Mesenteric fat pad (tissue), 1 donor: ENCODE data around the gene GFRA4. TPM values are rescaled to one million over a fixed set of nuclear protein-coding genes. Genes with fewer than 3 reads are reported as not detected.

Experiments
- DNase-seq: peaks from one replicate; pipeline ENCODE4 v3.0.0-alpha.2; 2020; ENCODE audit warnings: low spot score
- total RNA-seq: library from RNA; stranded (reverse); fragmentation: NEBNext Ultra II Directional; extraction: Animal tissue kit (Norgen Biotek cat#: 25700); gene quantifications from one replicate; pipeline ENCODE4 v1.2.1, GENCODE V29; 2021
- donor health status: DM: yes; HTN: yes; CAD: no.

The GFRA4 gene
- total RNA-seq, 1 donor from 2014 or later: not detected

DNA sequence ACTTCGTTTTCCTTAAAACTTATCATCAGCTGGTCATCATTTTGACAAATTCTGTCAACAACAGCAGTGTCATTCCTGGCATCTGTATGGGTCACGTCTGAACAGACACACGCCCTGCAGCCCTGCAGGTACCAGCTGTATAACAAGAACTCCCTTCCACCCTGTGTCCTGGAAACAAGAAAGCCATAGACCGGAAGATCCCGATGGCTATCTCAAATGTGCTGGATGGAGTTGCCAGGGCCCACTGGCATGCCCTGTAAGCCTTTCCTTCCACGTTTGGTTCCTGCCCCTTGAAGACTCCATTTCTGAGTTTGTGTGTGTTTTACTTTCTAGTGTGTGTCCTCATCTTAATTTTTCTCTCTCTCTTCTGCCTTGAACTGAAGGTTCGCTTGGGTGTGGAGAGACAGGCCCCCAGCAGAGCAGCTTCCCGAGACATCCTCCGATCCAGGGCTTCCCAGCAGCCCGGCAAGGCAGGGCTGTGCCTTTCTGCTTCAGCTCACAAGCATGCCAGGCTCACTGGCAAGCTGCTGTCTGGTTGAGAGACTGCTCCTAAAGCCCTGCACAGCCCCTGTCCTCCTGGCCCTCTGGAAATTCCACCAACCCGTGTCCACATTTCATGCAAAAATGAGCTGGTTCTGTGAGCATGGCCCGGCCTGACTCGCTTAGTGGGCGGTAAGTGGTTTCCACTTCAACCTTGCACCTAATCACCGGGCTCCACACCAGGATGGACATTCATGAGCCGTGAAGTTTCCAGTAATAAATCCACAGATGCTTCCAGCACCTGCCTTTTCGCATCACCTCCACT lies 8.7 kb downstream of the GFRA4 start:
- DNase-seq: peak; percentile 80

DNA sequence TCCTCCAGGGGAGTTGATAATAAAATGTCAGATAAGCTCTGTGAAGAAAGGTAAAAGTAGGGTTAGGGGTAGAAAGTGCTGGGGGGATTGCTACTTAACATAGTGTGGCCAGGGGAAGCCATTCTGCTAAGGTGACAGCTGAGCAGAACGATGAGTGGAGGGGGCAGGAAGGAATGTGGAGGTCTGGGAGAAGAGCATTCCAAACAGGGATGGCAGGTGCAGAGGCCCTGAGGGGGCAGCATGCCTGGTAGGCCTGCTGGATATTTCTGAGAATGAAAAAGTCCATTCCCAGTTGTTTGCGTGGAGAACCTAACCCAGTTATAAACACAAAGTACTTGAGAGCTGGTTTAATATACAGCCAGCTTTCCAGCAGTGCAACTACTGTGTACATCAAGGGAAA lies 9.3 kb downstream of the GFRA4 start:
- DNase-seq: peak; percentile 14

- peak; percentile 62 for DNase-seq
Measured at GRCh38 chr20:3652676-3653596, 10.3 kb downstream of the GFRA4 start.

DNA sequence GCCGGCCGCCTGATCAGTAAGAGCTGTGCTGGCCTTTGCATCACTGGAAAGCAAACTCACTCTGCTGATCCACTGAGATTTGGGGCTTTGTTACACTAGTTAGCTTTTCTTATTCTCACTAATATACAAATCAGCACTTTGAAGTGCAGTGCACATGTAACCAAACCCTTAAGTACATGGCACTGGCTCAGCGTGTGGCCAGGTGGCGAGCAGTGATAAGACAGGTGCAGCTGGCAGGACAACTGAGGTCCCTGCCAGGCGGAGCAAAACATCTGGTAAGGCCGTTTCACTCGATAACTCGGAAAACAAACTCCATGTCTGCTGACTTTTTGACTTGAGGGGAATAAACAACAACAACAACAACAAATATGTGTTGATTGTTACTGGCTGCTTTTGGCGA lies 11.0 kb downstream of the GFRA4 start:
- no peak for DNase-seq

GRCh38 chr20:3651204-3651962 lies 11.8 kb downstream of the GFRA4 start:
- no peak for DNase-seq

- no peak for DNase-seq
Measured at GRCh38 chr20:3648951-3649350, 14.2 kb downstream of the GFRA4 start.

DNA sequence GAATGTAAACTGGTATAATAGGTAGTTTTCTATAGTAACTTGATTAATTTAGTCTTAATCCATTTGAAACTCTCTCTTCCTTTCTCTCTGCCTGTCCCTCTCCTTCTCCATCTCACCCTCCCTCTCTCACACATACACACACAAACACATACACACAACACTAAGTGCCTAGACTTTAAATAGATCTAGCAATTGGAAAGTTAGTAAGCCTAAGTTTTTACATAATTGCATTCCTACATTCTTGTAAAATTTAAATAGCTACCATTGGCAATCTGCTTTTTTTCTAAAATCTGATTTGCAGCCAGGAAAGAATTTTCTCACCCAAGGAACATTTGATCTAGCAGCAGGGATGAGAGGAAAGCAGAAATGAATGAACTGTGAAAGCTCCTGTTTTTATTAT lies 15.7 kb downstream of the GFRA4 start:
- DNase-seq: no peak

DNA sequence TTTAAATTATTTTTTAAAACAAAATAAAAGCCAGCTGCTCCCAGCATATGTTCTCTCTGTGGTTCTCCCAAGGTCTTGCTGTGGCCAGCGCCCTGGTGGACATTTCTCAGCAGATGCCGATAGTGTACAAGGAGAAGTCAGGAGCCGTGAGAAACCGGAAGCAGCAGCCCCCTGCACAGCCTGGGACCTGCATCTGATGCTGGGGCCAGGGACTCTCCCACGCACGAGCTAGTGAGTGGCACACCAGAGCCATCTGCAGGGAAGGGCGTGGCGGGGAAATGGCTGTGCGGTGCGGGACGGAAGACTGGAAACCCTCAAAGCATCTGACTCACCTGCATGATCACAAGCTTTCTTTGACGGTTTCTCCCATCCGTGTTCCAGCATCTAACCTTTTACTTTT lies 16.5 kb downstream of the GFRA4 start:
- no peak for DNase-seq

DNA sequence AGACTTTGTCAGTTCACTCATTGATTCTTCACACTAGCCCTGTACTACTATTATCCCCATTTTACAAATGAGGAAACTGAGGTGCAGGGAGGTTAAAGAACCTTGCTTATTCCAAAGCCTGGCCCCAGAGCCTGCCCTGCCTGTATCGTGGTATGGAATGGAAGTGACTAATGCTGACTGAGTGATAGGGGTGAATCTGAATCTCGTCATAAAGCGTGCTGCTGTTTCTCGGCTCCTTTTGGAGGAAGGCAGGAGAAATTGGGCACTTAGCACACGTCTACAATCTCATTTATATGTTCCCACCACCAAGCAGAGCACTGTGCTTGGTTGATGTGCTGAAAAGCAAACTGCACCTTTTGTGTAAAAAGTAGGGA lies 17.1 kb downstream of the GFRA4 start:
- DNase-seq: no peak

GRCh38 chr20:3645309-3646066 lies 17.7 kb downstream of the GFRA4 start:
- DNase-seq: no peak

- no peak for DNase-seq
Measured at GRCh38 chr20:3640259-3640658, 22.9 kb downstream of the GFRA4 start.

DNA sequence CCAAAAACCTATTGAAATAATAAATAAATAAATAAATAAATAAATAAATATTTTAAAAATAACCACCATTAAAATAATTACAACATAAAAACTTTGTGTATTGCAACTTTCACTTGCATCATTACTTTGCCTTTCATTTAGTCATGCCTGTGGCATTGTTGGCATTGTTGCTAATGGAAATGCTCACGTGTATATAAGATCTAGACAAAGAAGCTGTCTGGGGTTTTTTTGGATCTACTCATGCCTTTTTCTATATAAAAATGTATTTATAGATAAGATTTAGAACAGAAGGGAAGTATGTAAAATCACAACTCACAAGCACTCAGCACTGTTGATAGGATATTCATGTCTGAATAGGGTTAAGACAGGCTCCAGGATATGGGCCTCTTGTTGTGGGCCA lies 27.9 kb downstream of the GFRA4 start:
- DNase-seq: no peak

GRCh38 chr20:3633913-3634478 lies 29.2 kb downstream of the GFRA4 start:
- DNase-seq: no peak

DNA sequence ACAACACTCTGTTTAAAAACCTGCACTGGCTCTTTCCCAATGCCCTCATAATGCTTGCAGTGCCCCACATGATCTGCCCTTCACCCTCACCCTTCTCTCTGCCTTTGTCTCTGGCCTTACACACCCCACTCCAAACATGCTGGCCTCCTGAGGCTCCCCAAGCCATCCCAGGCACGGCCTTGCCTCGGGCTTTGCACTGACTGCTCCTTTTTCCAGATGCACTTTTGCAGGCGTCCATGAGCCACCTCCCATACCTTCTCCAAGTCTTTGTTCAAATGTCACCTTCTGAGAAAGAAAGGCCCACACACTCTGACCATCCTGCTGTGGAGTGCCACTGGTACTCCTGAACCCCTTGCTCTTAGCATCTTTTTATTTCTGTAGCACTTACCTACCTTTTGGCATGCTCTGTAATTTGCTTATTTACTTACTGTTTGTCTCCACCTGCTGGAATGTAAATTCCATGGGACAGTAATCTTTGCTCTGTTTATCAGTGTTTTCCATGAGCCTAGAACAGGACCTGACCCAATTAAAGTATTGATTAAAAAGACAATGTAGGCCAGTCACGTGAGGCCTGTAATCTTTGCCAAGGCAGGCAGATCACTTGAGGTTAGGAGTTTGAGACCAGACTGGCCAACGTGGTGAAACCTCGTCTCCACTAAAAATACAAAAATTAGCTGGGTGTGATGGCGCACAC lies 30.7 kb downstream of the GFRA4 start:
- no peak for DNase-seq

GRCh38 chr20:3631534-3631933 lies 31.7 kb downstream of the GFRA4 start:
- DNase-seq: no peak

GRCh38 chr20:3630429-3630828 lies 32.8 kb downstream of the GFRA4 start:
- DNase-seq: no peak

DNA sequence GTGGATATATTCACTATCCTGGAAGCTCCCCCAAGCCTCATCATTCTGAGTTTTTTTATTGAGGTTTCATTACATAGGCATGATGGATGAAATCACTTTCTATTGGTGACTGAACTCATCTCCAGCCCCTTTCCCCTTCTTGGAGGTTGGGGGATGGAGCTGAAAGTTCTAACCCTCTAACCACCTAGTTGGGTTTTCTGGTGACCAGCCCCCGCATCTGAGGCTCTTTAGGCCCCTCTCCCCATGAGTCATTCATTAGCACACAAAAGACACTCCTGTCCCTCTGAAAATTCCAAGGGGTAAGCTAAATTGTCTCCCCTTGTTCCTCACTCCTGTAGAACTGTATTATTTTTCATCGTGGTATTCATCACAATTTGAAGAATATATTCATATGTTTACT lies 33.3 kb downstream of the GFRA4 start:
- DNase-seq: no peak

DNA sequence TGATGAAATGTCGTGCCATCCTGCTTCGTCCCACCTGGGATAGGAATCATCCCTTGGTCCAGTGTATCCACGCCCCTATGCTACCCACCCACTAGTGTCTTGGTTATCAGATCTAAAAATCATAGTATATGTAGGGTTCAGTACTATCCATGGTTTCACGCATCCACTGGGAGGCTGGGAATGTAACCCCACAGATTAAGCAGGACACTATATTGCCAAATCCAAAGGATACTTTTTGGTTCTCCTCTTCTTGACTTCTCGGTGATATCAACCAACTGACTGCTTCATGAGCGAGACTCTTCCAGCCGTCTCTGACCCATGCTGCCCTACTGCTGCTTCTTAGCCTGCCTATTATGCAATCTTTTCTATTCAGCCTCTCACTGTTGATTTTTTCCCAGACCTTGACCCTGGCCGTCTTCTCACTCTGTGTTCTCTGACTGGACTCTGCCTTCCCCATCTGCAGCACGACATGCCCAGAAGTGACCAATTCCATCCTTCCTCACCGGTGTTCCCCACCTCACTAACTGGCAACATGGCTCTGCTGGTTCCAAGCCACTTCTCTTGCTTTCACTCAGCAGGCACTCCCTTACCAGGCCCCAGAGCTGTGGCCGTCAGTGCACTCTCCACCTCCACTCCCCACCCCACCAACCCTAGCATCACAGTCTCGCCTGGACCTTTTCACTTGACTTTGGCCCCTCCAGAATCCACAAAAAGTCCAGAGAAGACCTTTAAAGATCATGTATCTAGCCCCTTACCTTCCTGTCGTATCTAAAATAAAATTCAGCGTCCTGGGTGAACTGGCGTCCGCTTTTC lies 34.5 kb downstream of the GFRA4 start:
- DNase-seq: no peak

DNA sequence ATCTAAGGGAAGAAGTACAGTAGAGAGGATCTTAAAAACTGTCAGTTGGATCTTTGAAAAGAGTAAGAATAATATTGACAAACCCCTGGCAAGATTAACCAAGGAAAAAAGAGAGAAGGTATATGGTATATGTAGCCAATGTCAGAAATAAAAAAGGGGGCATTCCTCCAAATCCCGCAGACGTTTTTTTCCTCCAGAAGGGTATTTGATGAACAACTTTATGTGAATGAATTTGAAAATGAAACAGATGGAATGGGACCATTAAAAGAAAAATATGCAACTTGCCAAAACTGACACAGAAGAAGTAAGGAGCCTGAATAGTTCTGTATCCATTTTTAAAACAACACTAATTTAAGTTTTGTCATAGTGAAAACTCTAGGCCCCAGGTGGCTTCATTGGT lies 35.7 kb downstream of the GFRA4 start:
- DNase-seq: no peak
